ENCODE results near the gene MALAT1. TPM values are rescaled to one million over a fixed set of nuclear protein-coding genes. Genes with fewer than 3 reads are reported as not detected.

Gene MALAT1
- total RNA-seq, 1 experiment from 2014 or later, result 6,000 TPM

DNA sequence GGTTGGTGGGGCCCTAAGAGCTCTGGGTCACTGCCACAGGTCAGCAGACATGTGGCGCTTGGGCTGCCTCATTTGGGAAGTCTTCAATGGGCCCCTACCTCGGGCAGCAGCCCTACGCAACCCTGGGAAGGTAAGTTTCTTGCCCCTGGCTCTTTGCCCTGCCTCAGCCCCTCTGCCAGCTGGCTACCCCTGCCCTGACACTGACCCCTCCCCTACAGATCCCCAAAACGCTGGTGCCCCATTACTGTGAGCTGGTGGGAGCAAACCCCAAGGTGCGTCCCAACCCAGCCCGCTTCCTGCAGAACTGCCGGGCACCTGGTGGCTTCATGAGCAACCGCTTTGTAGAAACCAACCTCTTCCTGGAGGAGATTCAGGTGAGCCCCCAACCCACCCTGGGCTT lies 27.9 kb downstream of the MALAT1 start (continued):
- TF ChIP-seq CTCF (IDR thresholded peaks at IDR 0.05 in 2 of 3, conservative IDR thresholded peaks at IDR 0.05 in 1 of 3; ENCODE audit: borderline replicate concordance in 1 of 3, insufficient read depth in 1 of 3, low read depth in 2 of 3, low read length in 2 of 3) (no peak), JUND (IDR thresholded peaks at IDR 0.05) (no peak), YY1 (IDR thresholded peaks at IDR 0.05; ENCODE audit: extremely low read depth, insufficient replicate concordance, low read depth, low read length) (no peak), RAD21 (IDR thresholded peaks at IDR 0.05; ENCODE audit: low read depth) (no peak), ELF1 (IDR thresholded peaks at IDR 0.05; ENCODE audit: borderline replicate concordance, low read depth) (no peak), REST (IDR thresholded peaks at IDR 0.05; ENCODE audit: low read depth) (no peak)

DNA sequence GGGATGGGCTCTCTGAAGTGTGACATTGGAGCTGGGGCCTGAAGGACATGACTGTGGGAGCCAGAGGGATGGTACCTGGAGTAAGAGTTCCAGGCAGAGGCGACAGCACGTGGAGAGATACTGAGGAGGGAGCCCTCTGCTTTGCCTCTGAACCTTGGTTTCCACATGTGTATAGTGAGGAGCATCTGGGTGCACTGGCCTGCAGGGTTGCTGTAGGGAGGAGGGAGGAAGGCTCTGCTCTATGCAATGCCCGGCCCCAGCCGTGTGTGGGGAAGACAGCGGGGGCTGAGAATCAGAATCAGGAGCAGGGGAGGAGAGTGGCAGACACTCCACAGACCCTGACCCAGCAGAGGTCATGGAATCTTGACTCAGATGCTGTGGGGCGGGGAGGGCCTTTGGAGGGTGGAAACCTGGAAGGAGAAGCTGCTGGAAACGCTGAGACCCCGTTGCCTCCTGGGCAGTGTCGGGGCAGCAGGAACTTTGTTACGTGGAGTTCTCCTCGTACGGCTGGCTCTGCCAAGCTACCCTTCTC lies 30.0 kb downstream of the MALAT1 start:
- no peak for ATAC-seq
- intact Hi-C loops (cut with micrococcal nuclease), result no loop called here
- CTCF ChIA-PET, result interaction anchor here (0.9 kb wide), 1 partner anchor 12 kb away, joined by 3 read pairs; no protein-coding TSS in a partner anchor

More for the DNA sequence above, 30.0 kb downstream of the MALAT1 start:
- no peaks in the 10 kb centered on the region for H3K9me2 ChIP-seq (ENCODE audit: insufficient read depth)
- no peaks in the 10 kb centered on the region for H4K20me1 ChIP-seq (ENCODE audit: insufficient read depth)
- H3K9ac ChIP-seq (ENCODE audit: low read length), result no peak overlapping the region
- no TSS peak for BruUV-seq (replicated peaks)
- no peak overlapping the region for H2AFZ ChIP-seq (ENCODE audit: low read depth, low read length, poor library complexity, severe bottlenecking)
- H3K27ac ChIP-seq (ENCODE audit: low read depth, low read length), result no peak overlapping the region
- TF ChIP-seq CTCF (IDR thresholded peaks at IDR 0.05 in 2 of 3, conservative IDR thresholded peaks at IDR 0.05 in 1 of 3; ENCODE audit: borderline replicate concordance in 1 of 3, insufficient read depth in 1 of 3, low read depth in 2 of 3, low read length in 2 of 3), result no peak
- no peak for TF ChIP-seq RAD21 (IDR thresholded peaks at IDR 0.05; ENCODE audit: low read depth)
- no peak for TF ChIP-seq REST (IDR thresholded peaks at IDR 0.05; ENCODE audit: low read depth)
- TF ChIP-seq, protein P1, sequence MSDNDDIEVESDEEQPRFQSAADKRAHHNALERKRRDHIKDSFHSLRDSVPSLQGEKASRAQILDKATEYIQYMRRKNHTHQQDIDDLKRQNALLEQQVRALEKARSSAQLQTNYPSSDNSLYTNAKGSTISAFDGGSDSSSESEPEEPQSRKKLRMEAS (IDR thresholded peaks at IDR 0.05), result no peak
- TF ChIP-seq ELF1 (IDR thresholded peaks at IDR 0.05; ENCODE audit: borderline replicate concordance, low read depth), result no peak
- no peak for TF ChIP-seq JUND (IDR thresholded peaks at IDR 0.05)
- POLR2A ChIA-PET, result interaction anchor here (2.3 kb wide), 1 partner anchor 12 kb away, joined by 8 read pairs; no protein-coding TSS in a partner anchor
- no peak overlapping the region for H3K4me3 ChIP-seq (replicated peaks in 1 of 2; ENCODE audit: low read depth in 1 of 2, low read length in 2 of 2)
- H3K79me2 ChIP-seq (ENCODE audit: insufficient read depth, low read length), result peaks cover 20% of the 10 kb centered on the region
- H3K36me3 ChIP-seq (ENCODE audit: control insufficient read depth in 1 of 2, insufficient read depth in 2 of 2, low read length in 2 of 2), result peaks cover 11 to 42% of the 10 kb centered on the region in 2 experiments; a peak in 3 of 4 replicates
- H3K9me3 ChIP-seq (ENCODE audit: control insufficient read depth in 1 of 2, insufficient read depth in 1 of 2, low read depth in 1 of 2, low read length in 2 of 2), result no peaks in the 10 kb centered on the region
- RAD21 ChIA-PET (ENCODE audit: low non-redundant PET in 1 of 2, low total read pairs in 2 of 2, uncharacterized antibody in 2 of 2, unreplicated experiment in 2 of 2), result no interaction called here
- no peak overlapping the region for H3K4me2 ChIP-seq (ENCODE audit: low read length)
- peaks cover 7 to 17% of the 10 kb centered on the region in 2 experiments; a peak in 3 of 4 replicates for H3K4me1 ChIP-seq (ENCODE audit: control insufficient read depth in 1 of 2, insufficient read depth in 2 of 2, low read length in 2 of 2)
- H3K27me3 ChIP-seq (ENCODE audit: insufficient read depth, low read length), result no peaks in the 10 kb centered on the region
- no peak for DNase-seq (ENCODE audit: low read depth, low spot score)

All from HCT116 (cell line).